Keratinocyte (primary cell): Measurements from ENCODE around the gene PIGN. TPM values are rescaled to one million over a fixed set of nuclear protein-coding genes. Genes with fewer than 3 reads are reported as not detected.

Experiments
- DNase-seq: peaks from one replicate; pipeline ENCODE4 v3.0.0-alpha.2; 2011; ENCODE audit warnings: low read depth, missing footprints, low spot score
- FAIRE-seq: peaks from 2 replicates; lab custom pipeline; 2011; peaks lifted over from hg19 to GRCh38; lab: Jason Lieb, UNC
- H2AFZ ChIP-seq: 2 replicates; pipeline ENCODE4 v1.6.0; 2012; ENCODE audit warnings: low read length, control low read depth, inconsistent platforms; ENCODE audit not compliant: control insufficient read depth
- H3K27ac ChIP-seq: 2 replicates; pipeline ENCODE4 v1.5.1; 2011; ENCODE audit warnings: low read length; ENCODE audit not compliant: control insufficient read depth, insufficient read depth
- H3K27me3 ChIP-seq: 3 replicates; pipeline ENCODE4 v1.6.0; 2011; ENCODE audit warnings: low read length; ENCODE audit not compliant: control insufficient read depth, insufficient read depth; ENCODE audit errors: extremely low read depth
- H3K36me3 ChIP-seq, 2 experiments: 2 replicates in 1 of 2; 3 replicates in 1 of 2; pipeline ENCODE4 v1.5.1; 2011; ENCODE audit warnings: low read length in 2 of 2, mild to moderate bottlenecking in 1 of 2; ENCODE audit not compliant: control insufficient read depth in 2 of 2, insufficient read depth in 2 of 2; ENCODE audit errors: extremely low read depth in 1 of 2
- H3K4me1 ChIP-seq: 3 replicates; pipeline ENCODE4 v1.5.1; 2011; ENCODE audit warnings: low read length; ENCODE audit not compliant: control insufficient read depth, insufficient read depth; ENCODE audit errors: extremely low read depth
- H3K4me2 ChIP-seq: 3 replicates; pipeline ENCODE4 v1.6.0; 2011; ENCODE audit warnings: low read depth, low read length; ENCODE audit not compliant: control insufficient read depth, insufficient read depth; ENCODE audit errors: extremely low read depth
- H3K4me3 ChIP-seq, 3 experiments: fragments of 200-600 bp in 1 of 3; sonication (generic) in 1 of 3; 2 replicates in 2 of 3; 3 replicates in 1 of 3; pipeline ENCODE4 v1.5.1; 2011 to 2016; ENCODE audit warnings: low read length in 3 of 3, mild to moderate bottlenecking in 3 of 3, control low read depth in 2 of 3, inconsistent platforms in 1 of 3, low read depth in 1 of 3, mixed read lengths in 1 of 3, mixed run types in 1 of 3, moderate library complexity in 1 of 3; ENCODE audit not compliant: control insufficient read depth in 2 of 3, insufficient read depth in 2 of 3; ENCODE audit errors: extremely low read depth in 1 of 3
- H3K79me2 ChIP-seq: 2 replicates; pipeline ENCODE4 v1.6.0; 2012; ENCODE audit warnings: low read length; ENCODE audit not compliant: control insufficient read depth, insufficient read depth
- H3K9ac ChIP-seq: 3 replicates; pipeline ENCODE4 v1.6.0; 2011; ENCODE audit warnings: low read length; ENCODE audit not compliant: control insufficient read depth, insufficient read depth; ENCODE audit errors: extremely low read depth
- H3K9me1 ChIP-seq: 3 replicates; pipeline ENCODE4 v1.6.0; 2011; ENCODE audit warnings: low read length; ENCODE audit not compliant: control insufficient read depth, insufficient read depth; ENCODE audit errors: extremely low read depth
- H3K9me3 ChIP-seq: 2 replicates; pipeline ENCODE4 v1.5.1; 2012; ENCODE audit warnings: low read depth, low read length; ENCODE audit not compliant: control insufficient read depth
- H4K20me1 ChIP-seq: 3 replicates; pipeline ENCODE4 v1.6.0; 2011; ENCODE audit warnings: low read length; ENCODE audit not compliant: control insufficient read depth, insufficient read depth; ENCODE audit errors: extremely low read depth
- EZH2 ChIP-seq: IDR thresholded peaks from one replicate; pipeline ENCODE4 v1.6.1; 2012; ENCODE audit warnings: inconsistent platforms, mild to moderate bottlenecking, low read length, moderate library complexity
- dilution Hi-C: fragments of 300-500 bp; cut with MboI; formaldehyde crosslinking; loops from one replicate; pipeline ENCODE4 v1.7.0; 2020; ENCODE audit warnings: low sequenced_read_pairs; ENCODE audit not compliant: extremely low pct_ligation_motif_present
- polyA plus RNA-seq, 5 experiments: library from polyadenylated mRNA; depleted of rRNA in 3 of 5; stranded (reverse) in 3 of 5; stranded (forward) in 1 of 5; unstranded in 1 of 5; fragments of >200 nt; gene quantifications; 1 replicate in 1 of 5; 2 replicates in 3 of 5; 3 replicates in 1 of 5; pipeline versions ENCODE4 v1.2.1 to v1.2.3, GENCODE V29; 2011 to 2012; ENCODE audit warnings: missing spikeins in 2 of 5, low read depth in 1 of 5, low replicate concordance in 1 of 5
- TF ChIP-seq, protein P1 (sequence below), 3 experiments: IDR thresholded peaks in 1 of 3; conservative IDR thresholded peaks in 1 of 3; optimal IDR thresholded peaks in 1 of 3; 2 replicates in 2 of 3; 3 replicates in 1 of 3; pipeline versions ENCODE3 to v1.5.1; 2011; ENCODE audit warnings: low read length in 3 of 3, mild to moderate bottlenecking in 3 of 3, moderate library complexity in 2 of 3, control low read depth in 1 of 3, inconsistent platforms in 1 of 3; ENCODE audit not compliant: insufficient read depth in 2 of 3; ENCODE audit errors: extremely low read depth in 1 of 3

PIGN gene
- polyA plus RNA-seq, 1 donor (not counting 4 experiments of a cell fraction or from before 2014, with no cell fraction given) = 41.2 TPM

DNA sequence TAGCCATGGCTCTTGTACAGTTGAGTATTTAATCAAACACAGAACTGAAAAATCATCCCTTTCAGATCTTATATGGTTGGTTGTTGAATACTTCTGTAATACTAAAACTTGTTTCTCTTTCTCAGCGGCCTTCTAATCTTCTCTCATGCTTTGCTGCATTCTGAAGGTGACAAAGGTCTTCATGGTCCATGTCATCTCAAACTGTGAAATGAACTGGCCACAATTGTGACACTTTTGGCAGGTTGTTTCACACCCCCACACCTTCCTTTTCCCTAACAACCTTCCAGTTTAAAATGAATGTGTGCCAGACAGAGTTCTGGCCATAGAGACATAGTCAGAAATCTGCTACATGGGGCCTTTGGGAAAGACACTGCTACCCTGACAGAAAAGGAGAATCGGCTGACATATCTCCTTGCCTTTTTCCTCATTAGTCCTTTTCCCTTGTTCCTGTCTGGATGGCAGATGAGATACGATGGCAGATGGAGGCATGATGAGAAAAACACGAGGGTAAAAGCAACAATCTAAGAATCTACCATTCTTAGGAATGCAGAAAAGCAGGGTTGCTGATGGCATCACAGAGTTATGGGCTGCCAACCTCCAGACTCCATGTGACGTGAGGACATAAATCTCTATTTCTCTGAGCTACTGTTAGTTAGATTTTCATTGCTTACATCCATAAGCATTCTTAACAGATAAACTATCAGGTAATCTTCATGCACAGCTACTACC is 106.5 kb downstream of the PIGN start:
- H3K4me1 ChIP-seq = no peaks in the 10 kb centered on the region
- no peak overlapping the region for H3K4me3 ChIP-seq
- TF ChIP-seq, protein P1, sequence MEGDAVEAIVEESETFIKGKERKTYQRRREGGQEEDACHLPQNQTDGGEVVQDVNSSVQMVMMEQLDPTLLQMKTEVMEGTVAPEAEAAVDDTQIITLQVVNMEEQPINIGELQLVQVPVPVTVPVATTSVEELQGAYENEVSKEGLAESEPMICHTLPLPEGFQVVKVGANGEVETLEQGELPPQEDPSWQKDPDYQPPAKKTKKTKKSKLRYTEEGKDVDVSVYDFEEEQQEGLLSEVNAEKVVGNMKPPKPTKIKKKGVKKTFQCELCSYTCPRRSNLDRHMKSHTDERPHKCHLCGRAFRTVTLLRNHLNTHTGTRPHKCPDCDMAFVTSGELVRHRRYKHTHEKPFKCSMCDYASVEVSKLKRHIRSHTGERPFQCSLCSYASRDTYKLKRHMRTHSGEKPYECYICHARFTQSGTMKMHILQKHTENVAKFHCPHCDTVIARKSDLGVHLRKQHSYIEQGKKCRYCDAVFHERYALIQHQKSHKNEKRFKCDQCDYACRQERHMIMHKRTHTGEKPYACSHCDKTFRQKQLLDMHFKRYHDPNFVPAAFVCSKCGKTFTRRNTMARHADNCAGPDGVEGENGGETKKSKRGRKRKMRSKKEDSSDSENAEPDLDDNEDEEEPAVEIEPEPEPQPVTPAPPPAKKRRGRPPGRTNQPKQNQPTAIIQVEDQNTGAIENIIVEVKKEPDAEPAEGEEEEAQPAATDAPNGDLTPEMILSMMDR (optimal IDR thresholded peaks at IDR 0.05 in 1 of 3, IDR thresholded peaks at IDR 0.05 in 1 of 3, conservative IDR thresholded peaks at IDR 0.05 in 1 of 3; ENCODE audit: extremely low read depth in 1 of 3, insufficient read depth in 2 of 3, low read length in 3 of 3) = no peak
- no peak for TF ChIP-seq EZH2
- H3K36me3 ChIP-seq = no peaks in the 10 kb centered on the region
- H3K9me3 ChIP-seq = no peaks in the 10 kb centered on the region
- no peak overlapping the region for H3K27ac ChIP-seq
- DNase-seq = no peak
- H4K20me1 ChIP-seq = no peaks in the 10 kb centered on the region
- no peak overlapping the region for H3K9ac ChIP-seq
- dilution Hi-C loops = no loop called here
- H2AFZ ChIP-seq = peak overlapping the region; percentile 13
- H3K9me1 ChIP-seq = no peaks in the 10 kb centered on the region
- FAIRE-seq = peak; percentile 62
- H3K27me3 ChIP-seq = no peaks in the 10 kb centered on the region
- H3K4me2 ChIP-seq = no peak overlapping the region
- H3K79me2 ChIP-seq = no peaks in the 10 kb centered on the region

GRCh38 chr18:62073461-62074281 is 113.2 kb downstream of the PIGN start:
- Histone ChIP-seq H3K27me3 (no peaks in the 10 kb centered on the region), H2AFZ (no peak overlapping the region), H3K9me1 (no peaks in the 10 kb centered on the region), H4K20me1 (no peaks in the 10 kb centered on the region), H3K9ac (no peak overlapping the region), H3K36me3 (no peaks in the 10 kb centered on the region), H3K79me2 (no peaks in the 10 kb centered on the region), H3K27ac (no peak overlapping the region), H3K4me3 (no peak overlapping the region), H3K9me3 (no peaks in the 10 kb centered on the region), H3K4me1 (no peaks in the 10 kb centered on the region), H3K4me2 (no peak overlapping the region)
- dilution Hi-C loops = no loop called here
- no peak for TF ChIP-seq EZH2
- TF ChIP-seq, protein P1 (optimal IDR thresholded peaks at IDR 0.05 in 1 of 3, IDR thresholded peaks at IDR 0.05 in 1 of 3, conservative IDR thresholded peaks at IDR 0.05 in 1 of 3; ENCODE audit: extremely low read depth in 1 of 3, insufficient read depth in 2 of 3, low read length in 3 of 3) = no peak
- FAIRE-seq (no peak), DNase-seq (no peak)
